LHCN-M2 (cell line): ENCODE data around the gene GINS3. TPM values are rescaled to one million over a fixed set of nuclear protein-coding genes. Genes with fewer than 3 reads are reported as not detected.

Source experiments
- total RNA-seq: library from RNA; depleted of rRNA; stranded (reverse); fragments of >200 nt; gene quantifications from 2 replicates; pipeline ENCODE4 v1.2.3, GENCODE V29; 2014; rRNA removed

Gene GINS3
- total RNA-seq, 1 experiment from 2014 or later: 15.8 TPM

Other genes with a start within 250 kb of the GINS3 start
- 25.4 and 27.4 TPM in 2 replicates for gene CSNK2A2, start 194.4 kb upstream of the GINS3 start, total RNA-seq
- not detected in 2 replicates for gene PRSS54, start 97.4 kb upstream of the GINS3 start, total RNA-seq
- gene NDRG4, start 107.7 kb downstream of the GINS3 start, total RNA-seq: 7.6 and 10.7 TPM in 2 replicates
- gene SETD6, start 123.0 kb downstream of the GINS3 start, total RNA-seq: 9.9 and 10.8 TPM in 2 replicates
- gene CNOT1, start 237.4 kb downstream of the GINS3 start, total RNA-seq: 101 and 113 TPM in 2 replicates